GM12878 (cell line): Measurements from ENCODE around the gene NEDD8. TPM values are rescaled to one million over a fixed set of nuclear protein-coding genes. Genes with fewer than 3 reads are reported as not detected.

Experiments
- ATAC-seq: fragments of 200-7000 bp; cut with Tn5 transposase; 3 replicates; pipeline ENCODE4 v1.9.1; 2020; ENCODE audit warnings: mild to moderate bottlenecking, moderate library complexity
- BruUV-seq: library from RNA; stranded (reverse); fragments of 400-500 nt; replicated peaks from 2 replicates; lab custom pipeline; 2021; lab: Mats Ljungman, UMichigan
- CTCF ChIA-PET: fragments of 300-600 bp; sonication (Branson Sonifier 250); formaldehyde crosslinking; extraction: SDS; loops from one replicate; lab custom pipeline; 2021; ENCODE audit warnings: inconsistent platforms; lab: Yijun Ruan, JAX
- POLR2A ChIA-PET: fragments of 350-600 bp; formaldehyde crosslinking; extraction: SDS; loops from one replicate; lab custom pipeline; 2021; ENCODE audit warnings: inconsistent platforms; lab: Charles Lee
- RAD21 ChIA-PET: fragments of 300-600 bp; sonication (Branson Sonifier 250); formaldehyde crosslinking; loops from one replicate; lab custom pipeline; 2023; ENCODE audit warnings: antibody characterized with exemption; ENCODE audit not compliant: unreplicated experiment; lab: Charles Lee
- SMC1A ChIA-PET: fragments of 300-600 bp; sonication (Branson Sonifier 250); formaldehyde crosslinking; loops from one replicate; lab custom pipeline; 2023; ENCODE audit not compliant: unreplicated experiment, uncharacterized antibody; lab: Charles Lee
- DNase-seq: peaks from one replicate; pipeline ENCODE4 v3.0.0-alpha.2; 2011; ENCODE audit warnings: low read depth, low spot score
- FAIRE-seq: peaks from 3 replicates; lab custom pipeline; 2011; peaks lifted over from hg19 to GRCh38; lab: Jason Lieb, UNC
- H2AFZ ChIP-seq: 2 replicates; pipeline ENCODE4 v1.6.0; 2011; ENCODE audit warnings: low read depth, low read length, control low read depth; ENCODE audit not compliant: control insufficient read depth
- H3K27ac ChIP-seq: 2 replicates; pipeline ENCODE4 v1.5.1; 2011; ENCODE audit warnings: control low read depth; ENCODE audit not compliant: control insufficient read depth, insufficient read depth
- H3K27me3 ChIP-seq, 2 experiments: replicated peaks in 1 of 2; 2 replicates each; pipeline versions ENCODE4 v1.6.0 to v1.6.1; 2011; ENCODE audit warnings: low read length in 1 of 2; ENCODE audit not compliant: control insufficient read depth in 2 of 2, insufficient read depth in 2 of 2
- H3K36me3 ChIP-seq, 2 experiments: 2 replicates each; pipeline ENCODE4 v1.5.1; 2011; ENCODE audit warnings: low read length in 1 of 2; ENCODE audit not compliant: control insufficient read depth in 2 of 2, insufficient read depth in 2 of 2
- H3K4me1 ChIP-seq: 2 replicates; pipeline ENCODE4 v1.6.1; 2011; ENCODE audit warnings: mild to moderate bottlenecking, low read length, moderate library complexity, mixed read lengths; ENCODE audit not compliant: control insufficient read depth, insufficient read depth
- H3K4me2 ChIP-seq: 2 replicates; pipeline ENCODE4 v1.6.0; 2011; ENCODE audit warnings: control low read depth; ENCODE audit not compliant: control insufficient read depth, insufficient read depth
- H3K4me3 ChIP-seq: fragments of 200-600 bp; sonication (generic); 2 replicates; pipeline ENCODE4 v1.5.1; 2016
- H3K79me2 ChIP-seq: 2 replicates; pipeline ENCODE4 v1.6.0; 2011; ENCODE audit warnings: low read length; ENCODE audit not compliant: control insufficient read depth, insufficient read depth
- H3K9ac ChIP-seq: 2 replicates; pipeline ENCODE4 v1.8.0; 2011; ENCODE audit warnings: low read length, control low read depth, mixed read lengths; ENCODE audit not compliant: control insufficient read depth, insufficient read depth
- H3K9me3 ChIP-seq: replicated peaks from 3 replicates; pipeline ENCODE4 v1.5.1; 2011; ENCODE audit warnings: mild to moderate bottlenecking, low read length; ENCODE audit not compliant: control insufficient read depth, insufficient read depth
- H4K20me1 ChIP-seq: 2 replicates; pipeline ENCODE4 v1.6.0; 2011; ENCODE audit not compliant: control insufficient read depth, insufficient read depth
- IRF4 ChIP-seq: IDR thresholded peaks from 2 replicates; pipeline ENCODE4 v1.6.1; 2011; ENCODE audit warnings: low read depth, low read length
- MEF2B ChIP-seq: fragments of 450-650 bp; IDR thresholded peaks from 2 replicates; pipeline ENCODE4 v1.6.1; 2018; ENCODE audit warnings: mild to moderate bottlenecking, moderate library complexity; ENCODE audit not compliant: partially characterized antibody, poor library complexity, severe bottlenecking
- MXI1 ChIP-seq: fragments of 150-350 bp; IDR thresholded peaks from 2 replicates; pipeline ENCODE4 v1.6.1; 2011; ENCODE audit warnings: low read depth, mild to moderate bottlenecking, inconsistent platforms, low read length, improper control_type of control experiment
- POLR2A ChIP-seq: IDR thresholded peaks from 2 replicates; pipeline ENCODE4 v1.6.1; 2011; ENCODE audit warnings: low read depth, mild to moderate bottlenecking, low read length
- POLR2AphosphoS5 ChIP-seq: IDR thresholded peaks from 2 replicates; pipeline ENCODE4 v1.6.1; 2011; ENCODE audit warnings: mild to moderate bottlenecking, low read length, inconsistent platforms
- WGBS: methylation state at CpG from one replicate; pipeline ENCODE4 v1.1.6; 2016; ENCODE audit warnings: low lambda C conversion rate; ENCODE audit not compliant: insufficient replicate concordance, insufficient coverage; ENCODE audit errors: missing lambda C conversion rate; 5-methylcytosine and 5-hydroxymethylcytosine counted together
- in situ Hi-C: fragments of 300-500 bp; cut with MboI; formaldehyde crosslinking; loops from 9 replicates; pipeline ENCODE4 v1.14.3; 2018; ENCODE audit warnings: mixed read lengths
- intact Hi-C: fragments of 100-400 bp; cut with micrococcal nuclease; formaldehyde crosslinking; loops from one replicate; pipeline ENCODE4 v1.14.2; 2022; ENCODE audit not compliant: unreplicated experiment
- polyA plus RNA-seq, 11 experiments: library from polyadenylated mRNA; depleted of rRNA in 4 of 11; unstranded in 6 of 11; stranded (reverse) in 5 of 11; fragments of >200 nt; fragmentation: Nextera tagmentation in 4 of 11; fragmentation: Illumina TruSeq in 1 of 11; extraction: Ambion mirVana in 4 of 11; extraction: Trizol in 1 of 11; gene quantifications; 1 replicate in 1 of 11; 2 replicates in 10 of 11; pipeline versions ENCODE4 v1.2.1 to v1.2.3, GENCODE V29; 2011 to 2016; ENCODE audit warnings: inconsistent platforms in 2 of 11, missing spikeins in 2 of 11, low read depth in 1 of 11
- total RNA-seq, 4 experiments: library from RNA; depleted of rRNA in 3 of 4; stranded (reverse); fragments of >200 nt in 3 of 4; fragmentation: Illumina TruSeq in 1 of 4; extraction: Trizol in 1 of 4; gene quantifications; 2 replicates each; pipeline versions ENCODE4 v1.2.1 to v1.2.3, GENCODE V29; 2013 to 2021
- TF ChIP-seq, protein P1 (sequence below): IDR thresholded peaks from 2 replicates; pipeline ENCODE4 v1.6.1; 2011; ENCODE audit warnings: low read depth, mild to moderate bottlenecking, low read length, moderate library complexity, borderline replicate concordance; ENCODE audit errors: extremely low read depth

NEDD8 gene
- total and polyA plus RNA-seq, 10 of the 15 experiments (the other 5 are each of a cell fraction or from before 2014, with no cell fraction given) = 164 to 991 (median 300) TPM

GRCh38 chr14:24179294-24179960 lies 52.7 kb downstream of the NEDD8 start:
- peaks cover 13 to 47% of the 10 kb centered on the region in 2 experiments; a peak in 3 of 4 replicates for H3K36me3 ChIP-seq
- H3K4me1 ChIP-seq = no peaks in the 10 kb centered on the region
- FAIRE-seq (no peak), DNase-seq (no peak), ATAC-seq (peak; percentile 9)
- H3K4me2 ChIP-seq = no peak overlapping the region
- SMC1A ChIA-PET = no interaction called here
- CTCF ChIA-PET = interaction anchor here (0.6 to 0.9 kb wide), 2 partner anchors 36 to 129 kb away, joined by 3 read pairs; partner anchors contain the start of genes CIDEB and MDP1
- RAD21 ChIA-PET = no interaction called here
- no peaks in the 10 kb centered on the region for H3K79me2 ChIP-seq
- in situ Hi-C loops = no loop called here
- no TSS peak for BruUV-seq
- 71% methylated on average over 14 of the region's 14 CpGs for WGBS
- H3K9ac ChIP-seq = no peak overlapping the region
- TF ChIP-seq, protein P1, sequence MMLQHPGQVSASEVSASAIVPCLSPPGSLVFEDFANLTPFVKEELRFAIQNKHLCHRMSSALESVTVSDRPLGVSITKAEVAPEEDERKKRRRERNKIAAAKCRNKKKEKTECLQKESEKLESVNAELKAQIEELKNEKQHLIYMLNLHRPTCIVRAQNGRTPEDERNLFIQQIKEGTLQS = no peak
- TF ChIP-seq POLR2A (peak; percentile 73), POLR2AphosphoS5 (peak; percentile 70; the same call in 1 of the 2 replicates), MEF2B (no peak), IRF4 (no peak), MXI1 (no peak)
- no peak overlapping the region for H2AFZ ChIP-seq
- H3K4me3 ChIP-seq = no peak overlapping the region
- H4K20me1 ChIP-seq = no peaks in the 10 kb centered on the region
- no peaks in the 10 kb centered on the region for H3K9me3 ChIP-seq
- no peak overlapping the region for H3K27ac ChIP-seq
- no peaks in the 10 kb centered on the region for H3K27me3 ChIP-seq
- POLR2A ChIA-PET = interaction anchor here (1.1 to 1.4 kb wide), 3 partner anchors 15 to 38 kb away, joined by 3 to 4 read pairs (median 3); partner anchors contain the start of gene EMC9
- intact Hi-C loops = no loop called here
